Measurements from ENCODE around the gene STK25.

DNA sequence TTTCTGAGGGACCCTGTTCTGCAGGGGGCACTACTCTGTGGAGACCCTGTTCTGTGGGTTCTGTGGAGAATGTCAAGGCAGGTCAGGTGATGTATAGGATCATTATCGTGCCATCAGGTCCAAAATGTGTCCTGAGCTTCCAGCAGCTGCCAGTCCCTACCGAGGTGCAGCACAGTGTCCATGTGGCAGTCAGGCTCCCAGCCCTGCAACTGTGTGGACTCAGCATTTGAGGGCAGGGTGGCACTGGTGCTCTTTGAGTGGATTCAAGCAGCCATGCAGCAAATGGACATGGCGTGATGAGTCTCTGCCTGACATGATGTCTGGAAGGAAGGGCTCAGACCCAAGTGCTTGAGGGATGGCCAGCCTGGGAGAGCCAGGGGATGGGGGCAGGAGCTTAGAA, 35.0 kb downstream of the STK25 start:
- no peak for TF ChIP-seq POLR2A (IDR thresholded peaks at IDR 0.05; ENCODE audit: low read length)
- no peak for TF ChIP-seq GATA1 (IDR thresholded peaks at IDR 0.05; ENCODE audit: low read depth, low read length)

Measured in erythroblast (primary cell).